Measurements from ENCODE around the gene NPY5R.

NPY5R gene

DNA sequence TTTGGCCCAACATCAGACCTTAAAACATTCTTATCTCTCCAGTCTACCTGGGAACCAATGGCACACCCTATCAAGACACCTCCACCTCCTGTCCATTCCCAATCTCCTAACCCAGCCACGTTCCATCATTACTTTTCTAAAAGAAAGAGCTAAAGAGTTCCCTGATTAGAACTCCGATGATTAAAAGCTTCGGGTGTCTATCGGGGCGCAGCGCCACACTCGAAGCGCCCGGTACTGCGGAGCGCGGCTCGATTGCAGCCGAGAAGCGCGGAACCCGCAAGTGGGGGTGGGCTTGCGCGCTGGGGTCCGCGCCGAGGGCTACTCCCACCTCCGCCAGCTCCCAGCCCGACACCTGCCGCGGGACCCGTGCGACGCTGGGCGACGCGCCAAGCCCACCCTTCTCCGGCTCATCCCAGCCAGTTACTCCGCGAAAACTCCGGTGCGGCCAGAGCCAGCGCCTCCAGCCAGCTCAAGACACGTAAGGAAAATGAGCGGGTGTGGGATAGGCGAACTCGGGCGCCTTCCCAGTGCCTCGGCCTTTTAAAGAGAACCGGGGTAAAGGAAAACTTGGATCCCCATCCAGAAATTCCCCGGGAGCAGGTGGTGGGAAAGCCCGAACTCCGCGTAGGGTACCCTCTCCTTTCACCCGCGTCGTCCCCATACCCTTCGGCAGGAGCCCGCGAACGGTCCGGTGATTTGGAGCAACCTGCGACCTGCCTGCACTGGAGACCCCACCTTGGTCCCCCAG is 11.9 kb upstream of the NPY5R start:
- peak; percentile 38 for DNase-seq (ENCODE audit: low read depth)
- H3K4me3 ChIP-seq (ENCODE audit: low read depth, low read length), result peak overlapping the region; percentile 59

DNA sequence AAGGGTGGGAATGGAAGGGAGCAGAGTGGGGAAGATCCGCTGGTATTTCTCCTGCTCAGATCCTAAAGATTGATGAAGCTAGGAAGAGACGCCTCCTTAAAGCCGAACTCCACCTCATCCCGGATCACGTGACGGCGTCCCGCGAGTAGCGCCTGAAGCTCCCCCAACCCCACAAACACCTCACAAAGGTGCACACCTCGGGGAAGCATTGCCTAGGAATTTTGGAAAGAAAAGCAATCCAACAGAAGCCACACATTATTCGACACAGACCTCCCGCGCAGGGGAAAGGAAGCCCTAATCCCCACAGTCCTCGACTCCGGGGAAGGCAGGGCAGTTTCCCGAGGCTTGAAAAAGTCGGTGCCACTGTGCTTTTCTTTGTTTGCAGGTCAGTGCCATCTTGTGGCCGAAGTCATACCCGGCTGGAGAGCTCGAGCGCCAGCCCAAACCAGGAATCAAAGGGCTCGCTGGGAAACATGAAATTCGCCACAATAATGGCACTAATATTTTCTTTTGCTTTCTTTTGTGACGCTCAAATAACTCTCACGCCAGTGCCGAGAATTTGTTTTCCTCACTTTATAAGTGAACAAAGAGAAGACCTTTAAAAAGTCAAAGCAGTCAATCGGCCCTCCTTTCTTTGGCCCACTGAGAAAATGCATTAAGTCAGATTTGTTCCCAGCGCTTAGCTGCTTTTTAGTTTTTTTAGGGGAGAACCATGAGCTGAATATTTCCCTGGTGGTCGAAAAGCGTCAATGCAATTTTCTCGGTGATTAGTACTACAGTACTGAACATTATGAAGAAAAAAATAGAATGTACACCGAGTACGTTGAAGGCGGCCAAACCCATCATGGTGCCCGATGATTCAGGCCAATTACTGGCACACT is 10.9 kb upstream of the NPY5R start, which contains the start of gene NPY1R:
Gene NPY1R, minus strand, starts transcription at position 71 of the 881 bp plus-strand sequence. CDS start 6,042 bp downstream, outside the sequence.
- H3K4me3 ChIP-seq (ENCODE audit: low read depth, low read length), result peak within 1 kb of the TSS; percentile 59
- TF ChIP-seq, protein P1, sequence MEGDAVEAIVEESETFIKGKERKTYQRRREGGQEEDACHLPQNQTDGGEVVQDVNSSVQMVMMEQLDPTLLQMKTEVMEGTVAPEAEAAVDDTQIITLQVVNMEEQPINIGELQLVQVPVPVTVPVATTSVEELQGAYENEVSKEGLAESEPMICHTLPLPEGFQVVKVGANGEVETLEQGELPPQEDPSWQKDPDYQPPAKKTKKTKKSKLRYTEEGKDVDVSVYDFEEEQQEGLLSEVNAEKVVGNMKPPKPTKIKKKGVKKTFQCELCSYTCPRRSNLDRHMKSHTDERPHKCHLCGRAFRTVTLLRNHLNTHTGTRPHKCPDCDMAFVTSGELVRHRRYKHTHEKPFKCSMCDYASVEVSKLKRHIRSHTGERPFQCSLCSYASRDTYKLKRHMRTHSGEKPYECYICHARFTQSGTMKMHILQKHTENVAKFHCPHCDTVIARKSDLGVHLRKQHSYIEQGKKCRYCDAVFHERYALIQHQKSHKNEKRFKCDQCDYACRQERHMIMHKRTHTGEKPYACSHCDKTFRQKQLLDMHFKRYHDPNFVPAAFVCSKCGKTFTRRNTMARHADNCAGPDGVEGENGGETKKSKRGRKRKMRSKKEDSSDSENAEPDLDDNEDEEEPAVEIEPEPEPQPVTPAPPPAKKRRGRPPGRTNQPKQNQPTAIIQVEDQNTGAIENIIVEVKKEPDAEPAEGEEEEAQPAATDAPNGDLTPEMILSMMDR (conservative IDR thresholded peaks at IDR 0.05; ENCODE audit: low read depth, low read length), result peak; percentile 80
- DNase-seq (ENCODE audit: low read depth), result peak; percentile 88

More for the DNA sequence above, 11.9 kb upstream of the NPY5R start:
- TF ChIP-seq, protein P1 (conservative IDR thresholded peaks at IDR 0.05; ENCODE audit: low read depth, low read length), result no peak

DNA sequence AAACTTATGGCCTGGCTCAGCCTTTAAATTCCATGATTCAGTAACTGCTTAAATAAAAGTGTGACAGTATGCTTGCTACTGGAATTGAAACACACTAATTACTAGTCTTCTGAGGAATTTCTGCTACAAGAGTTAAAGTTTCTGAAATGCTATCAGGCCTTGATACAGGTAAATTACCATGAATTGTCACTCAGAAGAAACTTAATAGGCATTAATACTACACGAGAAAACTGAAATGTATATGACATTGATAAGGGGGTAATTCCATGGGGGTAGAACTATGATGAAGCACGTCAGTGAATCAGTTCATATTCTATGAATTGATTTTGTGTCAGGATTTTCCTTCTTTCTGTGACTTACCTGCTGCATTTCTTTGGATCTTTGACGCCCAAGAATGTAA is 8.3 kb upstream of the NPY5R start:
- H3K4me3 ChIP-seq (ENCODE audit: low read depth, low read length), result no peak overlapping the region
- no peak for DNase-seq (ENCODE audit: low read depth)

DNA sequence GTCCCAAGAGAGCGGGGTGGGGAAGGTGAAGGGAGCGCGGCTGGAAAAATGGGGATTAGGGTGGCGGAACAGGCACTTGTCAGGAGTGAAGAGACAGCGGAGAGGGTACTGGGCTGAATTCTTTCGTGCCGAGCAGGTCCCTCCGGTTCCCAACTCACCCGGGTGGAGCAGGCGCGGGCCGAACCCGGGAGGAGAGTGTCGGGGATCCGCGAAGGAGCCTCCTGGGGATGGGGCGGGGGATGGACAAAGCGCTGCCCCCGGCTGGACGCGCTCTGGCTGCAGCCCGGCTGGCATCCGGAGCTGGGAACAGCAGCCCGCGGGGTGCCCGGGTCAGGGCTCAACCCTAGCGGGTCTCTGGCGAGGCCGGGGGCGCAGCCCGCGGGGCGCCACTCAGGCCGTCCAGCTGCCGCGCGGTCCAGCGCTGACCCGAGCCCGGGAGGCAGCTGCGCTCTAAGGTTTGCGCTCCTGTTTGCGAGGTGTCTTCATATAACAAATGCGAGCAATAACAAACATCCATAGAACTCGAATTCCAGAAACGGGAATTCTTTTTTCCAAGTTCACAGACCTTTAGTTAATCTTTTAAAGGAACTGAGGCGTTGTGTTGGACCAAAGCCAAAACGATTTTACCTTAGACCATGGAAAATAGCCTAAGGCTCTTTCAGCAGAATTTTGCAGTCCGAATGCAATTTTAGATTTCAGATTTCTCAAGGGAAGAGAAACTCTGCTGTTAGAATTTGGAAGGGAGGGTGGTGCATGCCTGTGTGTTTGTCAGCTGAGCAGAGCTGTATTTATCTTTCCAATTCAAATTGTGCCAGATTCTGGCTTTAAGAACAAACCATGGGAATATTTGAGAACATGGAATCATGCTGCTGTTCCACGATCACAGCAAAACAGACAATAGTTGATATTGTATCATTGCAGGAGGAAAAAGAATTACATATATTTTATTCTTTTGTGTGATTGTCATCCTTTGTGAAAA is 744 bp downstream of the NPY5R start:
- peak overlapping the region; percentile 15 for H3K4me3 ChIP-seq (ENCODE audit: low read depth, low read length)
- DNase-seq (ENCODE audit: low read depth), result no peak
- TF ChIP-seq, protein P1 (conservative IDR thresholded peaks at IDR 0.05; ENCODE audit: low read depth, low read length), result no peak

More for the DNA sequence above, 8.3 kb upstream of the NPY5R start:
- TF ChIP-seq, protein P1 (conservative IDR thresholded peaks at IDR 0.05; ENCODE audit: low read depth, low read length), result no peak

DNA sequence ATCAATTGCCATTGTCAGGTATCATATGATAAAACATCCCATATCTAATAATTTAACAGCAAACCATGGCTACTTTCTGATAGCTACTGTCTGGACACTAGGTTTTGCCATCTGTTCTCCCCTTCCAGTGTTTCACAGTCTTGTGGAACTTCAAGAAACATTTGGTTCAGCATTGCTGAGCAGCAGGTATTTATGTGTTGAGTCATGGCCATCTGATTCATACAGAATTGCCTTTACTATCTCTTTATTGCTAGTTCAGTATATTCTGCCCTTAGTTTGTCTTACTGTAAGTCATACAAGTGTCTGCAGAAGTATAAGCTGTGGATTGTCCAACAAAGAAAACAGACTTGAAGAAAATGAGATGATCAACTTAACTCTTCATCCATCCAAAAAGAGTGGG is 7.0 kb downstream of the NPY5R start:
- TF ChIP-seq, protein P1 (conservative IDR thresholded peaks at IDR 0.05; ENCODE audit: low read depth, low read length), result no peak
- no peak overlapping the region for H3K4me3 ChIP-seq (ENCODE audit: low read depth, low read length)
- DNase-seq (ENCODE audit: low read depth), result peak; percentile 16

DNA sequence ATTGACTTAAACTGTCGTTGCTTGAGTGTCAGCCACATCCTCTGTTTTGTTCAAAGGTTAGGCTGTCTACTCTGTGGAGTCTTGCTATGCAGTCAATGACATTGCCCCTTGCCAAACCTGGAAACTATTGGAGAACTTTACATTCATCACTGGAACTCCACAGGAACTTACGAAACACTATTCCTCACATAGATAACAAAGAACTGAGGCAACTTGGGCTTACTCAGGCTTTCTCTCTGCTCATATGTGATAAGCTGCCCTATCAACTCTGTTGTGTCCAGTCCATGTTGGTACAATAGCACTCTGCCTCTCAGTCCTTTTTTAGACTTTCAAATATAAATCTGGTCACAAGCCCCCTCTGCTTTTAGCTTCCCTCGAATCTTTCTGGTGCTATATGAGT is 9.4 kb downstream of the NPY5R start:
- TF ChIP-seq, protein P1 (conservative IDR thresholded peaks at IDR 0.05; ENCODE audit: low read depth, low read length), result no peak
- DNase-seq (ENCODE audit: low read depth), result no peak
- H3K4me3 ChIP-seq (ENCODE audit: low read depth, low read length), result no peak overlapping the region
